HG03045 (cell line): ENCODE measurements around the gene PMS1.
"Not testable (repeated sequence)": the region's sequence is repeated elsewhere in the genome, so short reads cannot be mapped to it uniquely, and the experiment has no call there.

ENCODE experiments used
- ATAC-seq: cut with Tn5 transposase; IDR thresholded peaks from one replicate; pipeline ENCODE4 v1.9.1; 2021; ENCODE audit warnings: mild to moderate bottlenecking, moderate library complexity; ENCODE audit not compliant: unreplicated experiment

Gene PMS1

DNA sequence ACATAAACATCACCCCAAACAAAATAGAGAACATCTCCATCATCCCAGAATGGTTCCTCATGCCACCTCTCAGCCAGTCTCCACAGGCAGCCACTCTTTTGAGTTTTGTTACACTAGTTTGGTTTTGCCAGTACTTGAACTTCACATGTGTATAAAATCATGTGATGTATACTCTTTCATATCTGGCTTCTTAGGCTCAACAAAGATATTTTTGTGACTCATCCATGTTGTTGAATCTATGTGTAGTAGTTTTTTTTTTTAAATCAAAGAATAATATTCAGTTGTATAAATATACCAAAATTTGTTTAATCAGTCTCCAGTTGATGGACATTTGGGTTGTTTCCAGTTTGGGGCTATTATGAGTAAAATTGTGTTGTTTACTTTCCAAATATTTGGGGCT, 75.9 kb downstream of the PMS1 start:
- ATAC-seq, result no peak

DNA sequence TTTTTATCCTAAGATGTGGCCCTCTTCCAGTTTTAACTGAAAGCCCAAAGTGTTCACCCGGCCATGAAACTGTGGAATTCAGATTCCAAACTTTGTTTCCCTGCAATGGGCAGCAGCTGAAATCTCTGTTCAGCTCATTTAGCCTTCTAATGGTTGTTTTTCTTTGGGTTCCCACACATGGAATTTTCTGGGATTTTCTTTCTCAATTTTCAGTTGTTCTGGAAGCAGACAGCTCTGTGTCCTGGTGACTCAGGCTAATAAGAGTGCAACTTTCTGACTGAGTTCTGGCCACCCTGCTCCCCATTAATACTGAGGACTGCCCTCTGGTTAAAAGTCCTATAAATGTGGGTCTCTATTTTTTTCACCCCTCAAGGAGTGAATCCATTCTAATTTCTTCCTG, 78.5 kb downstream of the PMS1 start:
- ATAC-seq, result no peak

DNA sequence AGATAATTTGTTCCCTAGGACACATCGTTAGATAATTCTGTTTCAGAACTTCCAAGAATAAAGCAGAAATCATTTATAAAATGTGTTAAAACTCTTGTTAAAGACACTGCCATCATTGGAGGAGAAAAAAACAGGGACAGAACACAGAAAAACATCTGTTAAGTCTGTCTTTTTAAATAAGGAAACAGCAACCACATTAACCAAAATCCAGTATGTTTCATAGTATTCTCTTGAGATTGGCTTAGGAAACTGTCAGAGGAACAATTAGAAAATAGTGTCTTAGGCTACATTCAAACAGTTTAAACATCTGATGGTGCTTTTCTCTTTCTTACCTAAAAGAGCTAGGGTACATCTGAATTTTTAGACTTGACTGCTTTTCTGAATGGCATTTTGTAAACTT, 81.6 kb downstream of the PMS1 start:
- no peak for ATAC-seq

DNA sequence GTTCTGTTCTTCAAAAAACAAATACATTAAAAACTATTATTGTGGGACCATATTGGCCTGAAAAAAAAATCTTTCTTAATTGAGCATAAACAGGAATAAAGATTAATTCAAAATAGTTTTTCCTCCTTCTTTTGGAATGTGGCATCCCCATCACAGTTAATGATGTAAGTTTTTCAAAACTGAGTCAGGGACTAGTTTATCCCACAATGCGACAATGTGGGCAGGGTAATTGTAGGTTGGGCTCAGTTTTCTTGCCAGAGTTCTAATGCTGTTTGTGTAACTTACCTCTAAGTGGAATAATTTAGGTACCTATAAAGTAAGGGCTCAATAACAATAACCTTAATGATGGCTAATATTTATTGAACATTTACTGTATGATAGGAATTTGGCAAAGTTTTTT, 82.0 kb downstream of the PMS1 start:
- ATAC-seq, result no peak

DNA sequence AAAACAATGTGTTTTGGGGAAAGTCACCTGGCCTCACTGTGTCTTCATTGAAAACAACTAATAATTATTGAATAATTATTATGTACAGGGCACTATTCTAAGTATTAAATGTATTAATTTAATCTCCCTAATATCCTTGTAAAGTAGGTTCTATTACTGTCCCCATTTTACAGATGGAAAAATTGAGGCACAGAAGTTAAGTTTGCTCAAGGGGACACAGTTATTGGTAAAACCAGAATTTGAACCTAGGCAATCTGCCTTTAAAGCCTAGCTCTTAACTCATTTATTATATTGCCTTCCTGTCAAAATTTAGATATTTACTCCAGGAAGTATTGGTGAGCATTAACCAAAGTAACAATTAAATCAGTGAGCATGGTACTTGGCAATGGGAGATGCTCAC, 84.6 kb downstream of the PMS1 start:
- ATAC-seq, result no peak

DNA sequence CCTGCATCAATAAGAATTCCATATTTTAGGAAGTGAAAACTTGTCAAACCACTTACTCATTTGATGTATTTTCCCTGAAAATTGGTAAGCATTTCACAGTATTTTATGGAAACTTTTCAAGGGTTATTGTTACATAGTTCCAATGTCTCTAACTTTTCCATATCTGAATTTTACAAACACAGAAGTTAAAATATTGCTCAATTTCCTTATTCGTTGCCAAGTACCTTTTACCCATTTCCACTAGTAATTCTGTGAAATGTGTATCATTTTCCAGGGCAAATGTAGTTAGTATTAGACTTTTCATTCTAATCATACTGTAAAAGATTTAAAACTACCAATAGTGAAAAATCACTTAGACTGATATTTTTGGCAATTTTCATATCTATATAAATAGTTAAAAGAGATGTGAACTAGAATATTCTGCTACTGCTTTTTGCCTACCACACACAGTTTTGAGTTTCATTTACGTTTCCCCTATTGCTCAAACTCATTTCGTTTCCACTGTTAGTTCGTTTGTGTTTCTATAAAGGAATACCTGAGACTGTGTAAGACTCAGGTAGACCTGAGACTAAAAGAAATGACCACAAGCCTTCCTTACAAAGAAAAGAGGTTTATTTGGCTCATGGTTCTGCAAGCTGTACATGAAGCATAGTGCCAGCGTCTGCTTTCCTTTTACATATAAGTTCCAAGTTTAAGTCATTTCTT, 86.3 kb downstream of the PMS1 start:
- no peak for ATAC-seq

DNA sequence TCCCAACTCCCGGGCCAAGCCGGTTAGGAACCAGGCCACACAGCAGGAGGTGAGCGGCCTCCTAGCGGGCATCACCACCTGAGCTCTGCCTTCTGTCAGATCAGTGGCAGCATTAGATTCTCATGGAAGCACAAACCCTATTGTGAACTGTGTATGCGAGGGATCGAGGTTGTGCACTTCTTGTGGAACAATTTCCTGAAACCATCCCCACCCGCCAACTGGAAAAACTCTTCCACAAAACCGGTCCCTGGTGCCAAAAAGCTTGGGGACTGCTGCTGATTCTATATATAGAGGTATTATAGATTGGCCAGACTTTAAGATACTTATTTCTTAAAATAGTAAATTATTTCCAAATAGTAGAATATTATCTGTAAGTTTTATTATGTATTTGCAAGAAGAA, 89.4 kb downstream of the PMS1 start:
- no peak for ATAC-seq

DNA sequence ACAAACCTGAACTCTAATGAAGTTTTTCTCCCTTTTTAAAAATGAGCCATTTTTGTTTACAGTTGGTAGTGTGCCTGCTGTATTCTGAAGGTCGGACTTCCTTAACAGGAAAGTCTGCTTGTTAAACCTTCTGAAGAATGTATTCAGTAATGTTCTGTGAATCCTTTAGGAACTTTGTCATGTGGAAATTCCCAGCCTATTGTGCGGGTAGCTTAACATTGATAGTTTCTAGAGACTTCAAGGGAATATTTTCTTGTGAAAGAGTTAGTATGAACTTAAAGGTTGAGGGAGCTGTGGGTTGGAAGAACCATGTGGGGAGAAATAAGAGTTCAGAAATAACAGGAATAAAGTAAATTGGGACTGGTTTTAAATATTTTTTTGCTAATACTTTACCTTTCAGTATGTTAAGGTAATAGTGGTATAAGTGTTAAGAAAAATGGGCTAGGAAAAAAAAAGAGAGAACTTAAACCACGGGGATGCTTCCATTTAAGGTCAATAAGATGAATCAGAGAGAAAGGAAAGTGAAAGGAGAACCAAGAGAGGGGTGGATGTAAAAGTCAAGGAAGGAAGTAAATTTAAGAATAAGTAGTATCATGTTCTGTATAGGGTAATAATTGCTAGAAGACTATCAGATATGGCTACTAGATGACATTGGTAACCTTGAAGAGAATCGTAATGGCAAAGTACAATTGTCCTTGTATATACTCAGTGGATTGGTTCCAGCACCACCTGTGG, 90.5 kb downstream of the PMS1 start:
- ATAC-seq, result no peak

DNA sequence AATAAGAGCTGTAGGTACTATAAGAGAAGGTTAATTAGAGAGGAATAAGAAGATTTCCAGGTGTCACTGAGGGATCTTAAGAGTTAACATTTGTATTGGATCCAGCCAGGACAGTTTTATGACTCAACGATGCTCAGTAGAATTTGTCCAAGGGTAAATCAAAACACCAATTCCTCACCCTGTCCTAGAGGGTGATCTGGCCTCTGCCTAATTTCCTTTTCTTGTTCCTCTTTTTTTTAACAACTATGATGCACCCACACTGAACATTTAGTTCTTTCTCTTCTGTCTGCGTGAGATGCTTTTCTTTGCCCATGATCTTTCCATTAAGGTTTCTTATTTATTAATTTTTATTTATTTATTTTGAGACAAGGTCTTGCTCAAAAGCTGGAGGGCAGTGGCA, 92.0 kb downstream of the PMS1 start:
- ATAC-seq, result no peak

DNA sequence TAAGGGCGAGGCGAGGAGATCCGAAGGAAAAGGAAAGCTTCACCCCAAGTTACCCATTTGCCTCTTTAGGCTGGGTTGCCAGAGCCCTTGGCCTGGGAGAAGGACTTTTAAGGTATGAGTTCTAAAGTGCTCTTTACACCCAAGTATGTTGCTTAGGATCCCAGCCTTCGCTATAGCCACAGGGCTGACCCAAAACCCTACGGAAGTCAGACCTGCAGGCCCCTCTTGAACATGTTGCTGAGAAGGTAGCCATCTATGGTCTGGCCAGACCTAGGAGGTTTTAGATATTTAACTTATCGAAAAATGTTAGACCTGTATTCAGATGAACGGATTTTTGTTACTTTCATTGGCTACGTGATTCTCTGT, 95.4 kb downstream of the PMS1 start:
- ATAC-seq, result no peak

DNA sequence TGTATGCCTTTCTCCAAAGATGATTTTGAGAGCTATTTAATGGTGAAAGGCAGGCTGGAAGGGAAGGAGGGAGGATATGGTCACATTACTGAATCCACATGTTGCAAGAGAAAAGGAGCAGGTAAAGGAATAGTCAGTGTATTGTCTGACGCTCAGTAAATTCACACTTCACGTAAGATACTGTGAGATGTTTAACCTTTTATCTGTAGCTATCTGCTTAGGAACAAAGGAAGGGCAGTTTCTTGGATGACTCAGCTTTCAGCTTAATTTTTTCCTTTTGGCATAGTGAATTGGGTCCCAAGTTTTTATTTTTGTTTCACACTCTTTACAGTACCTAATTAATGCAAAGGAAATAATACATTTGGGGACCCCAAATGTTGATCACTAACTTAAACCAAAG, 96.2 kb downstream of the PMS1 start:
- ATAC-seq, result no peak

DNA sequence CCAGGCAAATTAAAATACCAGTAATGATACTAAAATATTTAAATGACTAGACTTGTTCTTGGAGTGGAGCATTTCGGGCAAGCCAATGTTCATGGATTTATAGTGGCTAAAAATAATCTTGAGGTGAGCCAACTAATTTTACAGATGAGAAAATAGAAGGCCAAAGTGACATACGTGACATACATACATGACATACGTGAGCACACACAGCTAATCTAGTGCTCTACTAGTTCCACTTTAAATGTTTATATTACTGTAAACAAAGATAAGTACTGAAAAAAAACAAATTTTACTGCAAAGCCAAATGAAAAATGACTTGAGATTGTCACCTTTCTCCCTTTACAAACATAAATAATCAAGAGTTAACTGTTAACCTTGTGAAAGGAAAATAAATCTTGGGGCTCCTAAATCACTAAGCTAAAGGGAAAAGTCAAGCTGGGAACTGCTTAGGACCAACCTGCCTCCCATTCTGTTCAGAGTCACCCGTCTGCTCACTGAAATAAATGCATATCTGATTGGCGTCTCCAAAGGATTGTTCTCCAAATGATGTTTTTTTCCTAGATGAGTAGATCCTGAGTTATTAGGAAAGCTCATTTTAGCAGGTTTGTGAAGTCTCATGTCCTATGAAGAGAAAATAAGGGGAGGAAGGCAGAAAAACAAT, 96.7 kb downstream of the PMS1 start:
- ATAC-seq, result no peak

DNA sequence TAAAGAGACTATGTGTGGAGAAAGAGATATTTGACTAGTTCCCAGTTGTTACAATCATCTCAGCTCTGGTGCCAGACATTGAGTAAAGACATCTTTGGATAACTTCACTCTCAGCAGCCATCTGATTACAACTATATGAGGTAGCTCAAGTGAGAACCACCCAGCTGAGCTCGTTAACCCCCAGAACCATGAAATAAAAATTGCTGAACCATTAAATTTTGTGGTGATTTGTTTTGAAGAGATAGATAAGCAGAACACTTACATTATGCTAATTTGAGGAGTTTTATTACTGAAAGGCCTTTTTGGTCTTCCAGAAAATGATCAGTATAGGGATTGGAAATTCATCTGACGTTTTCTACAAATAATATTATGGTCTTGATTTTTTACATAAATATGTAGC, 101.1 kb downstream of the PMS1 start:
- no peak for ATAC-seq

DNA sequence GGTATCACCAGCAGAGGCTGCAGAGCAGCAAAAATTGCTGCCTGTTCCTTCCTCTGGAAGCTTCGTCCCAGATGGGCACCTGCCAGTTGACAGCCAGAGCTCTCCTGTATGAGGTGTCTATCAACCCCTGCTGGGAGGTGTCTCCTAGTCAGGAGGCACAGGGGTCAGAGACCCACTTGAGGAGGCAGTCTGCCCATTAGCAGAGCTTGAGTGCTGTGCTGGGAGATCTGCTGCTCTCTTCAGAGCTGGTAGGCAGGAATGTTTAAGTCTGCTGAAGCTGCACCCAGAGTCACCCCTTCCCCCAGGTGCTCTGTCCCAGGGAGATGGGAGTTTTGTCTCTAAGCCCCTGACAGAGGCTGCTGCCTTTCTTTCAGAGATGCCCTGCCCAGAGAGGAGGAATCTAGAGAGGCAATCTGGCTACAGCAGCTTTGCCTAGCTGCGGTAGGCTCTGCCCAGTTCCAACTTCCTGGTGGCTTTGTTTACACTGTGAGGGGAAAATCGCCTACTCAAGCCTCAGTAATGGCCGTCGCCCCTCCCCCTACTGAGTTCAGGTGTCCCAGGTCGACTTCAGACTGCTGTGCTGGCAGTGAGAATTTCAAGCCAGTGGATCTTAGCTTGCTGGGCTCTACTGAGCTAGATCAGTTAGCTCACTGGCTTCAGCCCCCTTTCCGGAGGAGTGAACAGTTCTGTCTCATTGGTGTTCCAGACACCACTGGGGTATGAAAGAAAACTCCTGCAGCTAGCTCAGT, 108.5 kb downstream of the PMS1 start:
- ATAC-seq, result not testable (repeated sequence)

DNA sequence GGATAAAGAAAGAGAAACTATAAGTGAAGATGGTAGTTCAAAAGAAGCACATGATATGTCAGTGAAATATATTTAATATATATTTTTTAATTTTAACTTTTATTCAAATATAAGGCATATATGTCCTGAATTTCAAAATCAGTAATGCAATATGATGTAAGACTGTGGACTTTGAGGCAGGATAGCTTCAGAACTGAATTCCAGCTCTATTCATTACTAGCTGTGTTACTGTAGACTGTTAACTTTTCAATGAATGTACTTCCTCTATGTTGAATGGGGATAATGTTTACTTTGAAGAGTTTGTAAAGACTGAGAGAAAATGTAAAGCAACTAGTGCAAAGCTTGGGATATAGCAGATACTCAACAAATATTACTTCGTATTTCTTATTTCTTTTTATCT, 112.6 kb downstream of the PMS1 start:
- ATAC-seq, result no peak

DNA sequence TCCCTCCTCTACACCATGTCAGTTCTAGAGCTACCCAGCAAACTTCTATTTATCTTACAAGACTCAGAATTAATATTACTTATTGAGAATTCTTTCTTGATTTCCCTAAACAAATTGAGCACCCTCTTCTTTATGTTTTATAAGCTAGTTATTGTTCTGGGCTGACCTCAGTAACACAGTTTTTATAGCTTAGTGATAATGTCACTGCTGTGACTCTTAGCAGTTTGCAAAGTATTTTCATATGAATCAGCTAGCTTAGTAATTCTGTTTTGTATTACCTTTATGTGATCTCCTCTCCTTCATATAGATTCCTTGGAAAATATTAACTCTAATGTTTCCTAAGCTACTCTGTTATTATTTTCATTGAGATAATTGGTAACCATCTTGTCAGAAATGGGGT, 114.9 kb downstream of the PMS1 start:
- no peak for ATAC-seq

DNA sequence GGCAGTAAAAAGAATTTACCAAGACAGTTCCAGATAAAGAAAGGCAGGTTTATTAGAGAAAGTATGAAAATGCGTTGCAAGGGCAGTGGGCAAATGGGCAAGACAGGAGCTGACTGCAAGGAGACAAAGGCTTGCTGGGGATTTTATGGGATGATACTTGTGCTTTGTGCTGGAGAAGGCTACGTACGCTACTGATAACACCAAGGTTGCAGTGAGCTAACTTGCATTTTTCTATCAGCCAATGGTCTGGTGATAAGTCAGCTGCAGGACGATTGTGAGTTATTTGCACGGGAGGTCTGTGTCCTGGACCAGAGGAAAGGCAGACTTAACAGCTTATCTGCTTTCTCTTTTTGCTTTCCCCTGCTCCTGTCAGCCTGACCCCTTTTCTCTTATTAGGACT, 116.5 kb downstream of the PMS1 start:
- ATAC-seq, result no peak

DNA sequence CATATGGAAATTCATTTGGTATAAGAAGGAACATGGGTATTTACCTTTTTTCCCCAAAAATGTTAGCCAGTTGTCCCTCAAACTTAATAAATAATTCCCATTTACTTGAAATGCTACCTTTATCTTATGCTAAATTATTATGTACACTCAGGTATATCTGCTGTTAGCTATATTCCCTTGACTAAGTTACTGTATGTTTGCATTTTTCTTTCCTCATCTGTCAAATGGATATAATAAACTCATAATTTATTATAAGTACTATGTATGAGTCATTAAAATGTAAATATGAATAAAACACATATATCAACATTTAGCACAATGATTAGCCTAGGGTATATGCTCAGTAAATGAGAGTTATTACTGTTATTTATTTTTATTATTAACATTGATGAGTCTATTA, 117.4 kb downstream of the PMS1 start:
- ATAC-seq, result no peak

DNA sequence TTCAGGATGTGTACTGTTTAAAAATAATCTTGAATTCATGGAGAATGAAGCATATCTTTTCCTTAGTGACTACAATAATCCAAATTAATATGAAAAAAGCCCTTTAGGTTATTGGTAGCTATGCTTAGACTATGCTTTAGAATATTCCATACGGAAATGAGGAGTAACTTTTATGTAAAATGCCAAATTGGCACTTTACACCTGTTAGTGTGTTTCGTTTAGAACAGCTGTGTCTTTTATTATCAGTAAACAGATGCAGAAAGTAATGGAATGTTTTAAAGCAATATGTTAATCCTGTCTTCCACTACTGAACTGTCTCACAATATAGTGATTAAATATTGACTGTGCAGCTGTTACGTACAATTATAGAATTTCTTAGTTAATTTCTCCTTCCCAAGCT, 129.6 kb downstream of the PMS1 start:
- ATAC-seq, result no peak

DNA sequence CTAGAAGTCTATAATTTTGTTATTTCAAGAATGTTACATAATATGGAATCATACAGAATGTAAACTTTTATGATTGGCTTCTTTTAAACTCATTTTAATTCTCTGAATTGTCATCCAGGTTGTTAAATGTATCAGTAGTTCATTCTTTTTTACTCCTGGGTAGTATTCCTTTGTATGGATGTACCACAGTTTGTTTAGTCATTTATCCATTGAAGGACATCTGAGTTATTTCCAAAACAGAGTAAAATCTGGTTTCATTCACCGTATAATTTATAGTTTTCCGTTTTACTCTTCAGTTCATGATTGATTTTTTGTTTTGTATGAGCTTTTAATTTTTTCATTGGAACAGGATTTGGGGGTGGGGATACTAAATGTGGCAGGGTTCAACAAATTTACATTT, 132.4 kb downstream of the PMS1 start:
- no peak for ATAC-seq
